Neutrophil (primary cell): ENCODE measurements around the gene TEX36.
"Not testable (repeated sequence)": the region's sequence is repeated elsewhere in the genome, so short reads cannot be mapped to it uniquely, and the experiment has no call there.

ENCODE experiments used
- H3K27ac ChIP-seq: fragments of 200-600 bp; sonication (generic); 2 replicates; pipeline ENCODE4 v1.5.1; 2016; ENCODE audit warnings: mild to moderate bottlenecking, moderate library complexity
- H3K27me3 ChIP-seq: fragments of 200-600 bp; sonication (generic); 2 replicates; pipeline ENCODE4 v1.6.0; 2016; ENCODE audit warnings: mild to moderate bottlenecking
- H3K36me3 ChIP-seq: fragments of 200-600 bp; sonication (generic); 2 replicates; pipeline ENCODE4 v1.5.1; 2017
- H3K4me1 ChIP-seq, 2 experiments: fragments of 200-600 bp in 1 of 2; sonication (generic) in 1 of 2; 1 replicate in 1 of 2; 2 replicates in 1 of 2; pipeline versions ENCODE4 v1.5.1 to v1.6.1; 2013 to 2016; ENCODE audit warnings: low read depth in 1 of 2, low read length in 1 of 2, mild to moderate bottlenecking in 1 of 2, moderate library complexity in 1 of 2; ENCODE audit not compliant: control insufficient read depth in 1 of 2, insufficient read depth in 1 of 2
- H3K4me3 ChIP-seq, 2 experiments: fragments of 200-600 bp in 1 of 2; sonication (generic) in 1 of 2; 1 replicate in 1 of 2; 2 replicates in 1 of 2; pipeline ENCODE4 v1.5.1; 2013 to 2016; ENCODE audit warnings: low read depth in 1 of 2, low read length in 1 of 2, mild to moderate bottlenecking in 1 of 2, moderate library complexity in 1 of 2
- H3K9me3 ChIP-seq: fragments of 200-600 bp; sonication (generic); 2 replicates; pipeline ENCODE4 v1.5.1; 2016
- CTCF ChIP-seq: fragments of 200-600 bp; sonication (generic); IDR thresholded peaks from 2 replicates; pipeline ENCODE4 v1.5.1; 2016; ENCODE audit warnings: antibody characterized with exemption

Gene TEX36

GRCh38 chr10:125627646-125628045, 55.3 kb downstream of the TEX36 start:
- no peak for TF ChIP-seq CTCF
- H3K9me3 ChIP-seq: no peaks in the 10 kb centered on the region
- H3K27me3 ChIP-seq: peaks cover 11% of the 10 kb centered on the region
- H3K27ac ChIP-seq: no peak overlapping the region
- no peaks in the 10 kb centered on the region for H3K36me3 ChIP-seq
- H3K4me1 ChIP-seq: no peaks in the 10 kb centered on the region
- no peak overlapping the region for H3K4me3 ChIP-seq

- H3K27ac ChIP-seq: no peak overlapping the region
- H3K9me3 ChIP-seq: no peaks in the 10 kb centered on the region
- TF ChIP-seq CTCF: no peak
- no peaks in the 10 kb centered on the region for H3K36me3 ChIP-seq
- H3K27me3 ChIP-seq: peaks cover 11% of the 10 kb centered on the region
- H3K4me3 ChIP-seq: no peak overlapping the region
- no peaks in the 10 kb centered on the region for H3K4me1 ChIP-seq
Measured at GRCh38 chr10:125626671-125627070, 56.3 kb downstream of the TEX36 start.

GRCh38 chr10:125625586-125625985, 57.4 kb downstream of the TEX36 start:
- H3K27ac ChIP-seq: no peak overlapping the region
- H3K36me3 ChIP-seq: no peaks in the 10 kb centered on the region
- peaks cover 11% of the 10 kb centered on the region for H3K27me3 ChIP-seq
- H3K4me1 ChIP-seq: no peaks in the 10 kb centered on the region
- no peaks in the 10 kb centered on the region for H3K9me3 ChIP-seq
- H3K4me3 ChIP-seq: no peak overlapping the region
- no peak for TF ChIP-seq CTCF

GRCh38 chr10:125624800-125625199, 58.2 kb downstream of the TEX36 start:
- TF ChIP-seq CTCF: no peak
- H3K9me3 ChIP-seq: no peaks in the 10 kb centered on the region
- H3K27ac ChIP-seq: no peak overlapping the region
- peaks cover 11% of the 10 kb centered on the region for H3K27me3 ChIP-seq
- H3K4me3 ChIP-seq: no peak overlapping the region
- no peaks in the 10 kb centered on the region for H3K36me3 ChIP-seq
- H3K4me1 ChIP-seq: no peaks in the 10 kb centered on the region

- Histone ChIP-seq H3K36me3 (no peaks in the 10 kb centered on the region), H3K4me3 (no peak overlapping the region), H3K27me3 (peaks cover 2% of the 10 kb centered on the region), H3K4me1 (no peaks in the 10 kb centered on the region), H3K27ac (no peak overlapping the region), H3K9me3 (no peaks in the 10 kb centered on the region)
- TF ChIP-seq CTCF: no peak
Measured at GRCh38 chr10:125621052-125621451, 61.9 kb downstream of the TEX36 start.

GRCh38 chr10:125620401-125620800, 62.6 kb downstream of the TEX36 start:
- Histone ChIP-seq H3K27me3 (no peaks in the 10 kb centered on the region), H3K36me3 (no peaks in the 10 kb centered on the region), H3K27ac (no peak overlapping the region), H3K4me1 (no peaks in the 10 kb centered on the region), H3K4me3 (no peak overlapping the region), H3K9me3 (no peaks in the 10 kb centered on the region)
- TF ChIP-seq CTCF: no peak

- not testable (repeated sequence) for H3K9me3 ChIP-seq, H3K27ac ChIP-seq, H3K27me3 ChIP-seq, H3K4me1 ChIP-seq, H3K36me3 ChIP-seq, H3K4me3 ChIP-seq
Measured at GRCh38 chr10:125613062-125613461, 69.9 kb downstream of the TEX36 start.
